Measurements from ENCODE around the gene SCAI.
A peak's percentile ranks its signal among the peaks of the same experiment; 100 is the strongest.

Gene SCAI

GRCh38 chr9:125147401-125147951 lies 4.1 kb upstream of the SCAI start:
- ChIA-PET CTCF (interaction anchor here (0.6 to 0.7 kb wide), 4 partner anchors 8 to 1344 kb away, joined by 3 to 5 read pairs (median 4); no protein-coding TSS in a partner anchor), POLR2A (ENCODE audit: low non-redundant PET) (interaction anchor here (0.6 kb wide), 1 partner anchor 1273 kb away, joined by 5 read pairs; no protein-coding TSS in a partner anchor)
- no peak overlapping the region for H3K27ac ChIP-seq
- DNase-seq (ENCODE audit: low spot score): no peak
- TF ChIP-seq CTCF (conservative IDR thresholded peaks at IDR 0.05; ENCODE audit: low read depth): no peak

GRCh38 chr9:125146247-125146646 lies 2.9 kb upstream of the SCAI start:
- ChIA-PET CTCF (interaction anchor here (0.6 kb wide), 1 partner anchor 732 kb away, joined by 4 read pairs; no protein-coding TSS in a partner anchor), POLR2A (ENCODE audit: low non-redundant PET) (no interaction called here)
- TF ChIP-seq CTCF (conservative IDR thresholded peaks at IDR 0.05; ENCODE audit: low read depth): no peak
- H3K27ac ChIP-seq: no peak overlapping the region
- DNase-seq (ENCODE audit: low spot score): no peak

- no peak for TF ChIP-seq CTCF (conservative IDR thresholded peaks at IDR 0.05; ENCODE audit: low read depth)
- DNase-seq (ENCODE audit: low spot score): no peak
- no peak overlapping the region for H3K27ac ChIP-seq
- ChIA-PET POLR2A (ENCODE audit: low non-redundant PET) (interaction anchor here (0.5 kb wide), 1 partner anchor 367 kb away, joined by 5 read pairs; no protein-coding TSS in a partner anchor), CTCF (no interaction called here)
Measured at GRCh38 chr9:125145425-125145824, 2.1 kb upstream of the SCAI start.

- H3K27ac ChIP-seq: peak overlapping the region; percentile 68
- CTCF ChIA-PET: interaction anchor here (0.5 to 1.8 kb wide), 13 partner anchors 12 to 1521 kb away, joined by 3 to 8 read pairs (median 4); partner anchors contain the start of gene WDR38
- POLR2A ChIA-PET (ENCODE audit: low non-redundant PET): no interaction called here
- DNase-seq (ENCODE audit: low spot score): peak; percentile 27
- TF ChIP-seq CTCF (conservative IDR thresholded peaks at IDR 0.05; ENCODE audit: low read depth): no peak
Measured at GRCh38 chr9:125142560-125143376, 560 bp downstream of the SCAI start.

GRCh38 chr9:125141751-125142150 lies 1.6 kb downstream of the SCAI start:
- no peak overlapping the region for H3K27ac ChIP-seq
- CTCF ChIA-PET: interaction anchor here (0.6 to 1.7 kb wide), 3 partner anchors 26 to 370 kb away, joined by 3 to 8 read pairs (median 4); partner anchors contain the start of gene WDR38
- POLR2A ChIA-PET (ENCODE audit: low non-redundant PET): interaction anchor here (0.7 kb wide), 1 partner anchor 475 kb away, joined by 11 read pairs; no protein-coding TSS in a partner anchor
- no peak for TF ChIP-seq CTCF (conservative IDR thresholded peaks at IDR 0.05; ENCODE audit: low read depth)
- DNase-seq (ENCODE audit: low spot score): no peak

- POLR2A ChIA-PET (ENCODE audit: low non-redundant PET): no interaction called here
- CTCF ChIA-PET: interaction anchor here (0.6 to 1.1 kb wide), 2 partner anchors 27 to 288 kb away, joined by 3 to 4 read pairs; partner anchors contain the start of gene WDR38
- no peak overlapping the region for H3K27ac ChIP-seq
Measured at GRCh38 chr9:125141251-125141650, 2.1 kb downstream of the SCAI start.

More at GRCh38 chr9:125141251-125141650, 2.1 kb downstream of the SCAI start:
- DNase-seq (ENCODE audit: low spot score): no peak
- no peak for TF ChIP-seq CTCF (conservative IDR thresholded peaks at IDR 0.05; ENCODE audit: low read depth)
